Esophagus squamous epithelium (tissue), 5 donors: ENCODE data around the gene TFB1M. TPM values are rescaled to one million over a fixed set of nuclear protein-coding genes. Genes with fewer than 3 reads are reported as not detected.

ENCODE experiments used
- DNase-seq: peaks from one replicate; lab custom pipeline; 2025; lab: John Stamatoyannopoulos, UW
- H3K27ac ChIP-seq, 4 donors: fragments of 200-600 bp; sonication (generic); one replicate each; pipeline ENCODE4 v1.5.1; 2016 to 2019; ENCODE audit warnings: mild to moderate bottlenecking in 1 of 4
- H3K27me3 ChIP-seq, 4 donors: fragments of 200-600 bp; sonication (generic); 1 replicate in 3 of 4; 2 replicates in 1 of 4; pipeline versions ENCODE4 v1.5.1 to v1.6.0; 2017 to 2021; ENCODE audit warnings: antibody characterized with exemption in 1 of 4
- H3K36me3 ChIP-seq, 3 donors: fragments of 200-600 bp; sonication (generic); one replicate each; pipeline ENCODE4 v1.5.1; 2016 to 2019
- H3K4me1 ChIP-seq, 3 donors: fragments of 200-600 bp; sonication (generic); one replicate each; pipeline ENCODE4 v1.5.1; 2017 to 2019
- H3K4me3 ChIP-seq, 4 donors: fragments of 200-600 bp; sonication (generic); 1 replicate in 3 of 4; 2 replicates in 1 of 4; pipeline ENCODE4 v1.5.1; 2016 to 2019; ENCODE audit warnings: mild to moderate bottlenecking in 2 of 4, moderate library complexity in 1 of 4
- H3K9me3 ChIP-seq, 3 donors: fragments of 200-600 bp; sonication (generic); one replicate each; pipeline ENCODE4 v1.5.1; 2016 to 2019
- POLR2A ChIP-seq, 4 donors: fragments of 450-650 bp; IDR thresholded peaks; one replicate each; pipeline ENCODE4 v1.6.1; 2017; ENCODE audit warnings: antibody characterized with exemption in 4 of 4, mild to moderate bottlenecking in 4 of 4, moderate library complexity in 3 of 4
- WGBS, 2 donors: methylation state at CpG; one replicate each; pipeline ENCODE4 v1.1.5; 2018; 5-methylcytosine and 5-hydroxymethylcytosine counted together
- intact Hi-C: fragments of 100-400 bp; cut with DNase I; formaldehyde crosslinking; loops from one replicate; pipeline ENCODE4 v1.15.0; 2022
- total RNA-seq, 4 donors: library from RNA; depleted of rRNA; stranded (reverse); fragments of >200 nt; gene quantifications; one replicate each; pipeline ENCODE4 v1.1.0, GENCODE V29; 2016
- TF ChIP-seq, protein P1 (sequence below), 6 experiments: fragments of 450-650 bp in 4 of 6; fragments of 200-600 bp in 2 of 6; sonication (generic) in 2 of 6; IDR thresholded peaks; one replicate each; pipeline ENCODE4 v1.5.1; 2016 to 2019; ENCODE audit warnings: antibody characterized with exemption in 6 of 6, mild to moderate bottlenecking in 4 of 6, moderate library complexity in 4 of 6
- donor health status: DM: yes; HTN: yes; CAD: no.

The TFB1M gene
- total RNA-seq, 4 donors from 2014 or later: 11.2 to 15.6 (median 11.4) TPM

DNA sequence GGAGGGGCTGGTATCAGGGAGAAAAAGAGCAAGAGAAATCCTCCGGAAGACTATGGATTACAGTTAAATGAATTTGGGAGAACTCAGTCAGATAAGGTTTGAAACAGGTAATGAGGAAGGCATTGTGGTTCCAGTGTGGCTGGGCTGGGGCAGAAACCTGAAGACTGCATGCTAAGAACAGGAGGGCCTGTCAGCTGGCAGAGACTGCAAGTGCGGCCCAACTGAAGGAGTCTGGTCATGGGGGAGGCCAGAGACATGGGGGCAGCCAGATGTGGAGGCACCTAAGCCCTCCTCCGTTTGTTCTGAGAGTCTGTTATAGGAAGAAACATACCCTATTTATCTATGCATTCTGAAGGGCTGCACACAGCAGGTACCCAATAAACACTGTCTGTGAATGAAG lies 16.6 kb downstream of the TFB1M start:
- no peaks in the 10 kb centered on the region for H3K4me1 ChIP-seq
- intact Hi-C loops: no loop called here
- peaks cover 0 to 74% (median 11%) of the 10 kb centered on the region in 3 donors for H3K36me3 ChIP-seq
- no peaks in the 10 kb centered on the region for H3K9me3 ChIP-seq
- no peak overlapping the region for H3K4me3 ChIP-seq
- no peak for DNase-seq
- TF ChIP-seq POLR2A (IDR thresholded peaks at IDR 0.05): no peak
- TF ChIP-seq, protein P1, sequence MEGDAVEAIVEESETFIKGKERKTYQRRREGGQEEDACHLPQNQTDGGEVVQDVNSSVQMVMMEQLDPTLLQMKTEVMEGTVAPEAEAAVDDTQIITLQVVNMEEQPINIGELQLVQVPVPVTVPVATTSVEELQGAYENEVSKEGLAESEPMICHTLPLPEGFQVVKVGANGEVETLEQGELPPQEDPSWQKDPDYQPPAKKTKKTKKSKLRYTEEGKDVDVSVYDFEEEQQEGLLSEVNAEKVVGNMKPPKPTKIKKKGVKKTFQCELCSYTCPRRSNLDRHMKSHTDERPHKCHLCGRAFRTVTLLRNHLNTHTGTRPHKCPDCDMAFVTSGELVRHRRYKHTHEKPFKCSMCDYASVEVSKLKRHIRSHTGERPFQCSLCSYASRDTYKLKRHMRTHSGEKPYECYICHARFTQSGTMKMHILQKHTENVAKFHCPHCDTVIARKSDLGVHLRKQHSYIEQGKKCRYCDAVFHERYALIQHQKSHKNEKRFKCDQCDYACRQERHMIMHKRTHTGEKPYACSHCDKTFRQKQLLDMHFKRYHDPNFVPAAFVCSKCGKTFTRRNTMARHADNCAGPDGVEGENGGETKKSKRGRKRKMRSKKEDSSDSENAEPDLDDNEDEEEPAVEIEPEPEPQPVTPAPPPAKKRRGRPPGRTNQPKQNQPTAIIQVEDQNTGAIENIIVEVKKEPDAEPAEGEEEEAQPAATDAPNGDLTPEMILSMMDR (IDR thresholded peaks at IDR 0.05): no peak
- no peak overlapping the region for H3K27ac ChIP-seq
- WGBS, 2 donors: 82 to 94% methylated on average over 3 of the region's 3 CpGs
- no peaks in the 10 kb centered on the region for H3K27me3 ChIP-seq

DNA sequence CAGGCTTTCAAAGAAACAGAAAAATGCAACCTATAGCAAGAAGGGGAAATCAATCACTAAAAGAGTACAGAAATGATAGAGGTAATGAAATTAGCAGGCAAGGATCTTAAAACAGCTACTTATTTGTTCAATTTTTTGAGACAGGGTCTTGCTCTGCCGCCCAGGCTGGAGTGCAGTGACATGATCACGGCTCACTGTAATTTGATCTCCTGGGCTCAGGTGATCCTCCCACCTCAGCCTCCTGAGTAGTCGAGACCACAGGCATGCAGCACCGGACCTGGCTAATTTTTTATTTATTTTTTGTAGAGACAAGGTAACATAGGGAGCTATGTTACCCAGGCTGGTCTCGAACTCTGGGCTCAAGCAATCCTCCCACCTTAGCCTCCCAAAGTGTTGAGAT lies 21.6 kb downstream of the TFB1M start:
- Histone ChIP-seq H3K27me3 (no peaks in the 10 kb centered on the region), H3K4me3 (no peak overlapping the region), H3K27ac (no peak overlapping the region), H3K36me3 (peaks cover 0 to 83% (median 18%) of the 10 kb centered on the region in 3 donors), H3K9me3 (no peaks in the 10 kb centered on the region), H3K4me1 (no peaks in the 10 kb centered on the region)
- intact Hi-C loops: no loop called here
- no peak for DNase-seq
- TF ChIP-seq POLR2A (IDR thresholded peaks at IDR 0.05): no peak
- TF ChIP-seq, protein P1 (IDR thresholded peaks at IDR 0.05): no peak
- 84 to 96% methylated on average over 3 to 5 of the region's 5 CpGs for WGBS, 2 donors

DNA sequence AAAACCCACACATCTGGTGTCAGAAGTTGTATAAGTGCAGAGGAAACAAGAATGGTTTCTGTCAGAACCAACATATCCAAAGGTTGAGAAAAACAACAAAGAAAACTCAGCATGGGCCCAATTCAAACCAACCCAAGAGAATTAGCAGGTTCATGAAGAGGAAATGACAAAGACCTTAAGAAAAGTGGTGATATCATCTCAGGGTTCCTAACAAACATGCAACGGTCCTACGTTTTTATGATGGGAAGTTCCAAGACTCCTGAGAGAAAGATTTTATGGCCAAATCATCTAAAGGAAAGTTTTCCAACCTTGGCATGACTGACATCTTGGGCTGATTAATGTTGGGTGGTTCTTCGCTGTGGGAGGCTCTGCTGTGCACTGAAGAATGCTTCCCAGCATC lies 23.0 kb downstream of the TFB1M start:
- Histone ChIP-seq H3K36me3 (peaks cover 0 to 73% (median 14%) of the 10 kb centered on the region in 3 donors), H3K4me1 (no peaks in the 10 kb centered on the region), H3K27ac (no peak overlapping the region), H3K4me3 (no peak overlapping the region), H3K9me3 (no peaks in the 10 kb centered on the region), H3K27me3 (no peaks in the 10 kb centered on the region)
- intact Hi-C loops: no loop called here
- TF ChIP-seq POLR2A (IDR thresholded peaks at IDR 0.05): no peak
- TF ChIP-seq, protein P1 (IDR thresholded peaks at IDR 0.05): no peak
- WGBS, 2 donors: 84 to 87% methylated on average over 3 of the region's 3 CpGs
- DNase-seq: no peak

DNA sequence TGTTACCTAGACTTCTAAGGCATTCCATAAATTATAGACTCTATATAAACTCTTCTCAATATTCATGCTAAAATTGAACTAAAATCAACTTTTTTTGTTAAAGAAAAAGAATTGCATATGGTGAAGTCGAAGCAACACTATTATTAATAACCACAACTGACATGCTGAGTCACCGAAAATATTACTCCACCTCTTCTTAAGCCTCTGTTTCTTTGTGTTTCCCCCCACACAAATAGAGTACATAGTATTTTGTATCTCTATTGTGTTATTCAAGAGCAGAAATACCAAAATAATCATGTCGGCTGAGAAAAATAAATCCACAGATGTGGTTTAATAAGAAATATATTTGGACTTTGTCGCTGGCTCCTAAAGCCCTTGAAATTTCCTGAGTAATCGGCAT lies 23.8 kb downstream of the TFB1M start:
- no peaks in the 10 kb centered on the region for H3K27me3 ChIP-seq
- no peaks in the 10 kb centered on the region for H3K9me3 ChIP-seq
- TF ChIP-seq, protein P1 (IDR thresholded peaks at IDR 0.05): no peak
- no peak for TF ChIP-seq POLR2A (IDR thresholded peaks at IDR 0.05)
- H3K36me3 ChIP-seq: peaks cover 0 to 68% (median 6%) of the 10 kb centered on the region in 3 donors
- DNase-seq: no peak
- intact Hi-C loops: no loop called here
- H3K4me3 ChIP-seq: no peak overlapping the region
- 83 to 90% methylated on average over 5 of the region's 5 CpGs for WGBS, 2 donors
- no peak overlapping the region for H3K27ac ChIP-seq
- H3K4me1 ChIP-seq: no peaks in the 10 kb centered on the region

DNA sequence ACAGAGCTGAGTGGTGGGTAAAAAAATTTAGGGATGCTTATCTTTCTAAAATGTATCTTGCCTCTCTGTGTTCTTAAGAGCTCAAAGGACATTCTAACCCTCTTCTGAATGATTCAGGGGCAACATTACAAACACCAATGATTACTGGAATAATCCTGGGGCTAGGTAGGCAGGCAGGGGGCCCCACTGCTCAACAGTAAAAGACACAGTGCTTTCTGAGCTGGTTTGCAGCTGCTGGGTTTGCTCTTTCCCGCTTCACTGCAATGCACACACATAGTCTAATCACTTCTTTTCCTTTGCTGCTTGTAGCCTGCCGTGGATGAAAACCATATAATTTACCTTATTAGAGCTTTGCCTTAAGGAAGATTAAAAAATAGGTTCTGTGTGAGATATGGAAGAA lies 26.5 kb downstream of the TFB1M start:
- H3K9me3 ChIP-seq: no peaks in the 10 kb centered on the region
- intact Hi-C loops: no loop called here
- no peaks in the 10 kb centered on the region for H3K27me3 ChIP-seq
- H3K36me3 ChIP-seq: peaks cover 0 to 79% (median 11%) of the 10 kb centered on the region in 3 donors
- no peak for TF ChIP-seq POLR2A (IDR thresholded peaks at IDR 0.05)
- TF ChIP-seq, protein P1 (IDR thresholded peaks at IDR 0.05): no peak
- no peaks in the 10 kb centered on the region for H3K4me1 ChIP-seq
- DNase-seq: no peak
- H3K27ac ChIP-seq: no peak overlapping the region
- H3K4me3 ChIP-seq: no peak overlapping the region
- 80 to 83% methylated on average over 2 of the region's 2 CpGs for WGBS, 2 donors
